WTC11 (cell line): ENCODE data around the gene STAT6. TPM values are rescaled to one million over a fixed set of nuclear protein-coding genes. Genes with fewer than 3 reads are reported as not detected.

Experiments used
- ATAC-seq: fragments of 200-7000 bp; cut with Tn5 transposase; 2 replicates; pipeline ENCODE4 v1.10.0; 2021; ENCODE audit warnings: mild to moderate bottlenecking, moderate library complexity
- CTCF ChIA-PET: fragments of 300-600 bp; sonication (Branson Sonifier 250); formaldehyde crosslinking; loops from one replicate; lab custom pipeline; 2021; ENCODE audit warnings: antibody characterized with exemption; lab: Charles Lee
- POLR2A ChIA-PET: fragments of 350-600 bp; sonication (Branson Sonifier 250); formaldehyde crosslinking; loops from one replicate; lab custom pipeline; 2021; ENCODE audit warnings: antibody characterized with exemption; lab: Charles Lee
- DNase-seq: peaks from one replicate; pipeline ENCODE4 v3.0.0; 2021; ENCODE audit warnings: low spot score
- H3K27ac Mint-ChIP-seq: 2 replicates; pipeline ENCODE4 v1.8.0; 2021; ENCODE audit warnings: mixed read lengths
- H3K27me3 Mint-ChIP-seq: 2 replicates; pipeline ENCODE4 v1.8.0; 2021; ENCODE audit warnings: low read depth, mild to moderate bottlenecking, moderate library complexity, mixed read lengths
- H3K36me3 Mint-ChIP-seq: 2 replicates; pipeline ENCODE4 v1.8.0; 2021; ENCODE audit warnings: mixed read lengths
- H3K4me1 Mint-ChIP-seq: 2 replicates; pipeline ENCODE4 v1.8.0; 2022; ENCODE audit warnings: mixed read lengths
- H3K4me3 Mint-ChIP-seq: 2 replicates; pipeline ENCODE4 v1.8.0; 2021; ENCODE audit warnings: mild to moderate bottlenecking, moderate library complexity, mixed read lengths
- H3K9me3 Mint-ChIP-seq: 2 replicates; pipeline ENCODE4 v1.8.0; 2021; ENCODE audit warnings: mixed read lengths
- CREB1 ChIP-seq: sonication (generic); formaldehyde crosslinking; IDR thresholded peaks from 2 replicates; pipeline ENCODE4 v1.8.0; 2023; ENCODE audit warnings: mild to moderate bottlenecking, missing genetic modification reagents
- EMX1 ChIP-seq: fragments of 250-450 bp; sonication (Bioruptor Pico); IDR thresholded peaks from 2 replicates; pipeline ENCODE4 v1.8.0; 2021; ENCODE audit warnings: mild to moderate bottlenecking
- ETV6 ChIP-seq: sonication (generic); formaldehyde crosslinking; IDR thresholded peaks from 2 replicates; pipeline ENCODE4 v1.8.1; 2022; ENCODE audit warnings: mild to moderate bottlenecking, missing genetic modification reagents
- GABPB1 ChIP-seq: sonication (generic); formaldehyde crosslinking; IDR thresholded peaks from 2 replicates; pipeline ENCODE4 v1.8.1; 2023; ENCODE audit warnings: mild to moderate bottlenecking, missing genetic modification reagents
- HMGA2 ChIP-seq: fragments of 250-450 bp; sonication (Bioruptor Pico); IDR thresholded peaks from 2 replicates; pipeline ENCODE4 v1.4.0; 2021; ENCODE audit warnings: mild to moderate bottlenecking, moderate library complexity
- SMAD4 ChIP-seq: sonication (generic); formaldehyde crosslinking; IDR thresholded peaks from 2 replicates; pipeline ENCODE4 v1.8.0; 2022; ENCODE audit warnings: mild to moderate bottlenecking, missing genetic modification reagents
- SOX15 ChIP-seq: fragments of 250-450 bp; sonication (Bioruptor Pico); IDR thresholded peaks from 2 replicates; pipeline ENCODE4 v1.9.0; 2021; ENCODE audit warnings: mild to moderate bottlenecking
- SP1 ChIP-seq: sonication (generic); formaldehyde crosslinking; conservative IDR thresholded peaks from 2 replicates; pipeline ENCODE4 v1.8.1; 2022; ENCODE audit warnings: missing genetic modification reagents
- TEAD4 ChIP-seq: sonication (generic); formaldehyde crosslinking; IDR thresholded peaks from 2 replicates; pipeline ENCODE4 v1.8.0; 2022; ENCODE audit warnings: mild to moderate bottlenecking, missing genetic modification reagents
- ZBTB21 ChIP-seq: sonication (generic); formaldehyde crosslinking; IDR thresholded peaks from 2 replicates; pipeline ENCODE4 v1.8.1; 2023; ENCODE audit warnings: mild to moderate bottlenecking, missing genetic modification reagents, borderline replicate concordance
- ZNF121 ChIP-seq: sonication (generic); formaldehyde crosslinking; IDR thresholded peaks from 2 replicates; pipeline ENCODE4 v1.8.0; 2023; ENCODE audit warnings: missing genetic modification reagents
- total RNA-seq: library from RNA; stranded (reverse); gene quantifications from 3 replicates; pipeline ENCODE4 v1.2.3, GENCODE V29; 2021
- TF ChIP-seq, protein P1 (sequence below): fragments of 250-450 bp; sonication (Bioruptor Pico); IDR thresholded peaks from 2 replicates; pipeline ENCODE4 v1.8.0; 2021; ENCODE audit warnings: mild to moderate bottlenecking
- TF ChIP-seq, protein P2 (sequence below): sonication (generic); formaldehyde crosslinking; IDR thresholded peaks from 2 replicates; pipeline ENCODE4 v1.8.1; 2022; ENCODE audit warnings: mild to moderate bottlenecking, missing genetic modification reagents, moderate library complexity, borderline replicate concordance
- TF ChIP-seq, protein P3 (sequence below): fragments of 250-450 bp; sonication (Bioruptor Pico); IDR thresholded peaks from 2 replicates; pipeline ENCODE4 v2.1.2; 2022; ENCODE audit warnings: mild to moderate bottlenecking, moderate library complexity
- TF ChIP-seq, protein P4 (sequence below): sonication (generic); formaldehyde crosslinking; conservative IDR thresholded peaks from 2 replicates; pipeline ENCODE4 v1.8.1; 2023; ENCODE audit warnings: mild to moderate bottlenecking, low read depth, missing genetic modification reagents, moderate library complexity
- TF ChIP-seq, protein P5 (sequence below): sonication (generic); formaldehyde crosslinking; IDR thresholded peaks from 2 replicates; pipeline ENCODE4 v1.8.1; 2022; ENCODE audit warnings: mild to moderate bottlenecking, moderate library complexity, missing genetic modification reagents
- TF ChIP-seq, protein P6 (sequence below): fragments of 200-600 bp; IDR thresholded peaks from 2 replicates; pipeline ENCODE4 v1.8.0; 2022; ENCODE audit warnings: antibody characterized with exemption
- TF ChIP-seq, protein P7 (sequence below): sonication (generic); formaldehyde crosslinking; IDR thresholded peaks from 2 replicates; pipeline ENCODE4 v1.8.0; 2023; ENCODE audit warnings: mild to moderate bottlenecking, missing genetic modification reagents
- TF ChIP-seq, protein P8 (sequence below): sonication (generic); formaldehyde crosslinking; IDR thresholded peaks from 2 replicates; pipeline ENCODE4 v1.8.0; 2023; ENCODE audit warnings: missing genetic modification reagents, mild to moderate bottlenecking, borderline replicate concordance

The STAT6 gene
- total RNA-seq, 1 experiment from 2014 or later, result 47.0 TPM

DNA sequence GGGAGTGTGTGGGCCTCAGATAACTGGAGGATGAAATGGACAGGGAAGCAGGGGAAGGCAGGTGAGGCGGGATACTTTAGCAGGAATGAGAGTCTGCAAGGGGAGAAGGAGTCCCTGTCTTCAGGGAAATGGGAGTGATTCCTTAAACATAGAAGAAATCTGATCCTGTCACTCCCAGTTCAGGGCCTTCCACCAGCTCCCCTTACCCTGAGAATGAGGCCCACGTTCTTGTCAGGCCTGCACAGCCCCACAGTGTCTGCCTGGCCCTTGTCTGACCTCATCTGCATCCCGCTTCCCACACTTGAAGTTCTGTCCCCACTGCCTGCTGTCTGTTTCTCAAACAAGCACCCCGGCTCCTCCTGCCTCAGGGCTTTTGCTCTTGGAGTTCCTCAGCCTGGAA, 48.9 kb upstream of the STAT6 start:
- Mint-ChIP-seq H3K4me1 (no peaks in the 10 kb centered on the region), H3K27me3 (no peaks in the 10 kb centered on the region), H3K27ac (no peak overlapping the region), H3K36me3 (peaks cover 71% of the 10 kb centered on the region), H3K4me3 (no peak overlapping the region), H3K9me3 (no peaks in the 10 kb centered on the region)
- CTCF ChIA-PET, result no interaction called here
- no peak for DNase-seq
- no peak for TF ChIP-seq GABPB1 (CRISPR knock-in tag)
- no peak for TF ChIP-seq SOX15 (CRISPR knock-in tag)
- TF ChIP-seq, protein P1, sequence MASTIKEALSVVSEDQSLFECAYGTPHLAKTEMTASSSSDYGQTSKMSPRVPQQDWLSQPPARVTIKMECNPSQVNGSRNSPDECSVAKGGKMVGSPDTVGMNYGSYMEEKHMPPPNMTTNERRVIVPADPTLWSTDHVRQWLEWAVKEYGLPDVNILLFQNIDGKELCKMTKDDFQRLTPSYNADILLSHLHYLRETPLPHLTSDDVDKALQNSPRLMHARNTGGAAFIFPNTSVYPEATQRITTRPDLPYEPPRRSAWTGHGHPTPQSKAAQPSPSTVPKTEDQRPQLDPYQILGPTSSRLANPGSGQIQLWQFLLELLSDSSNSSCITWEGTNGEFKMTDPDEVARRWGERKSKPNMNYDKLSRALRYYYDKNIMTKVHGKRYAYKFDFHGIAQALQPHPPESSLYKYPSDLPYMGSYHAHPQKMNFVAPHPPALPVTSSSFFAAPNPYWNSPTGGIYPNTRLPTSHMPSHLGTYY (CRISPR knock-in tag), result no peak
- no peak for TF ChIP-seq ZBTB21 (CRISPR knock-in tag)
- TF ChIP-seq TEAD4 (CRISPR knock-in tag), result no peak
- TF ChIP-seq, protein P2, sequence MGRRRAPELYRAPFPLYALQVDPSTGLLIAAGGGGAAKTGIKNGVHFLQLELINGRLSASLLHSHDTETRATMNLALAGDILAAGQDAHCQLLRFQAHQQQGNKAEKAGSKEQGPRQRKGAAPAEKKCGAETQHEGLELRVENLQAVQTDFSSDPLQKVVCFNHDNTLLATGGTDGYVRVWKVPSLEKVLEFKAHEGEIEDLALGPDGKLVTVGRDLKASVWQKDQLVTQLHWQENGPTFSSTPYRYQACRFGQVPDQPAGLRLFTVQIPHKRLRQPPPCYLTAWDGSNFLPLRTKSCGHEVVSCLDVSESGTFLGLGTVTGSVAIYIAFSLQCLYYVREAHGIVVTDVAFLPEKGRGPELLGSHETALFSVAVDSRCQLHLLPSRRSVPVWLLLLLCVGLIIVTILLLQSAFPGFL, result no peak
- TF ChIP-seq, protein P3, sequence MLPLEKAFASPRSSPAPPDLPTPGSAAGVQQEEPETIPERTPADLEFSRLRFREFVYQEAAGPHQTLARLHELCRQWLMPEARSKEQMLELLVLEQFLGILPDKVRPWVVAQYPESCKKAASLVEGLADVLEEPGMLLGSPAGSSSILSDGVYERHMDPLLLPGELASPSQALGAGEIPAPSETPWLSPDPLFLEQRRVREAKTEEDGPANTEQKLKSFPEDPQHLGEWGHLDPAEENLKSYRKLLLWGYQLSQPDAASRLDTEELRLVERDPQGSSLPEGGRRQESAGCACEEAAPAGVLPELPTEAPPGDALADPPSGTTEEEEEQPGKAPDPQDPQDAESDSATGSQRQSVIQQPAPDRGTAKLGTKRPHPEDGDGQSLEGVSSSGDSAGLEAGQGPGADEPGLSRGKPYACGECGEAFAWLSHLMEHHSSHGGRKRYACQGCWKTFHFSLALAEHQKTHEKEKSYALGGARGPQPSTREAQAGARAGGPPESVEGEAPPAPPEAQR (CRISPR knock-in tag), result no peak
- TF ChIP-seq, protein P4, sequence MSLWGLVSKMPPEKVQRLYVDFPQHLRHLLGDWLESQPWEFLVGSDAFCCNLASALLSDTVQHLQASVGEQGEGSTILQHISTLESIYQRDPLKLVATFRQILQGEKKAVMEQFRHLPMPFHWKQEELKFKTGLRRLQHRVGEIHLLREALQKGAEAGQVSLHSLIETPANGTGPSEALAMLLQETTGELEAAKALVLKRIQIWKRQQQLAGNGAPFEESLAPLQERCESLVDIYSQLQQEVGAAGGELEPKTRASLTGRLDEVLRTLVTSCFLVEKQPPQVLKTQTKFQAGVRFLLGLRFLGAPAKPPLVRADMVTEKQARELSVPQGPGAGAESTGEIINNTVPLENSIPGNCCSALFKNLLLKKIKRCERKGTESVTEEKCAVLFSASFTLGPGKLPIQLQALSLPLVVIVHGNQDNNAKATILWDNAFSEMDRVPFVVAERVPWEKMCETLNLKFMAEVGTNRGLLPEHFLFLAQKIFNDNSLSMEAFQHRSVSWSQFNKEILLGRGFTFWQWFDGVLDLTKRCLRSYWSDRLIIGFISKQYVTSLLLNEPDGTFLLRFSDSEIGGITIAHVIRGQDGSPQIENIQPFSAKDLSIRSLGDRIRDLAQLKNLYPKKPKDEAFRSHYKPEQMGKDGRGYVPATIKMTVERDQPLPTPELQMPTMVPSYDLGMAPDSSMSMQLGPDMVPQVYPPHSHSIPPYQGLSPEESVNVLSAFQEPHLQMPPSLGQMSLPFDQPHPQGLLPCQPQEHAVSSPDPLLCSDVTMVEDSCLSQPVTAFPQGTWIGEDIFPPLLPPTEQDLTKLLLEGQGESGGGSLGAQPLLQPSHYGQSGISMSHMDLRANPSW, result no peak
- TF ChIP-seq SP1 (CRISPR knock-in tag), result no peak
- no peak for TF ChIP-seq ZNF121 (CRISPR knock-in tag)
- no peak for TF ChIP-seq ETV6 (CRISPR knock-in tag)
- TF ChIP-seq, protein P5, sequence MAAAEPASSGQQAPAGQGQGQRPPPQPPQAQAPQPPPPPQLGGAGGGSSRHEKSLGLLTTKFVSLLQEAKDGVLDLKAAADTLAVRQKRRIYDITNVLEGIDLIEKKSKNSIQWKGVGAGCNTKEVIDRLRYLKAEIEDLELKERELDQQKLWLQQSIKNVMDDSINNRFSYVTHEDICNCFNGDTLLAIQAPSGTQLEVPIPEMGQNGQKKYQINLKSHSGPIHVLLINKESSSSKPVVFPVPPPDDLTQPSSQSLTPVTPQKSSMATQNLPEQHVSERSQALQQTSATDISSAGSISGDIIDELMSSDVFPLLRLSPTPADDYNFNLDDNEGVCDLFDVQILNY (CRISPR knock-in tag), result no peak
- ATAC-seq, result no peak
- POLR2A ChIA-PET, result no interaction called here

DNA sequence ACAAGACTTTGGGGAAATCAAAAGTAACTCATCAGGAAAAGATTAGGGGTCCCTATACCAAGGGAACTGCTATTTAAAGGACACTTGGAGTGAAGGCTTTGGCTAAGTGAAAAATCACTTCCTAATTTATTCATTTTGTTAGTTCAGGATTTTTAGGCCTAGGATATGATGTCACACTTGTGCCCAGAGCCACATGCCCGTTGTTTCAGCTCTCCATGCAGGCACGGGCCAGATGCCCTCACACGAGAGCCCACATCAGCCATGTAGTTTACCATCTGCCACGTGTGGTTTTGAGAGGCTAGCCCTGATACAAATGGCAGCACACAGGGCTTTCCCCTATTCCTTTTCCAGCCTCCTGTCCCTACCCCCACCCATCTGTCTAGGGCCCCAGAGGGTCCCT, 48.1 kb upstream of the STAT6 start:
- TF ChIP-seq SMAD4 (CRISPR knock-in tag) (no peak), TEAD4 (CRISPR knock-in tag) (no peak), HMGA2 (CRISPR knock-in tag) (no peak), SOX15 (CRISPR knock-in tag) (no peak), CREB1 (CRISPR knock-in tag) (no peak), EMX1 (CRISPR knock-in tag) (no peak)
- TF ChIP-seq, protein P6, sequence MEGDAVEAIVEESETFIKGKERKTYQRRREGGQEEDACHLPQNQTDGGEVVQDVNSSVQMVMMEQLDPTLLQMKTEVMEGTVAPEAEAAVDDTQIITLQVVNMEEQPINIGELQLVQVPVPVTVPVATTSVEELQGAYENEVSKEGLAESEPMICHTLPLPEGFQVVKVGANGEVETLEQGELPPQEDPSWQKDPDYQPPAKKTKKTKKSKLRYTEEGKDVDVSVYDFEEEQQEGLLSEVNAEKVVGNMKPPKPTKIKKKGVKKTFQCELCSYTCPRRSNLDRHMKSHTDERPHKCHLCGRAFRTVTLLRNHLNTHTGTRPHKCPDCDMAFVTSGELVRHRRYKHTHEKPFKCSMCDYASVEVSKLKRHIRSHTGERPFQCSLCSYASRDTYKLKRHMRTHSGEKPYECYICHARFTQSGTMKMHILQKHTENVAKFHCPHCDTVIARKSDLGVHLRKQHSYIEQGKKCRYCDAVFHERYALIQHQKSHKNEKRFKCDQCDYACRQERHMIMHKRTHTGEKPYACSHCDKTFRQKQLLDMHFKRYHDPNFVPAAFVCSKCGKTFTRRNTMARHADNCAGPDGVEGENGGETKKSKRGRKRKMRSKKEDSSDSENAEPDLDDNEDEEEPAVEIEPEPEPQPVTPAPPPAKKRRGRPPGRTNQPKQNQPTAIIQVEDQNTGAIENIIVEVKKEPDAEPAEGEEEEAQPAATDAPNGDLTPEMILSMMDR, result no peak
- TF ChIP-seq, protein P7, sequence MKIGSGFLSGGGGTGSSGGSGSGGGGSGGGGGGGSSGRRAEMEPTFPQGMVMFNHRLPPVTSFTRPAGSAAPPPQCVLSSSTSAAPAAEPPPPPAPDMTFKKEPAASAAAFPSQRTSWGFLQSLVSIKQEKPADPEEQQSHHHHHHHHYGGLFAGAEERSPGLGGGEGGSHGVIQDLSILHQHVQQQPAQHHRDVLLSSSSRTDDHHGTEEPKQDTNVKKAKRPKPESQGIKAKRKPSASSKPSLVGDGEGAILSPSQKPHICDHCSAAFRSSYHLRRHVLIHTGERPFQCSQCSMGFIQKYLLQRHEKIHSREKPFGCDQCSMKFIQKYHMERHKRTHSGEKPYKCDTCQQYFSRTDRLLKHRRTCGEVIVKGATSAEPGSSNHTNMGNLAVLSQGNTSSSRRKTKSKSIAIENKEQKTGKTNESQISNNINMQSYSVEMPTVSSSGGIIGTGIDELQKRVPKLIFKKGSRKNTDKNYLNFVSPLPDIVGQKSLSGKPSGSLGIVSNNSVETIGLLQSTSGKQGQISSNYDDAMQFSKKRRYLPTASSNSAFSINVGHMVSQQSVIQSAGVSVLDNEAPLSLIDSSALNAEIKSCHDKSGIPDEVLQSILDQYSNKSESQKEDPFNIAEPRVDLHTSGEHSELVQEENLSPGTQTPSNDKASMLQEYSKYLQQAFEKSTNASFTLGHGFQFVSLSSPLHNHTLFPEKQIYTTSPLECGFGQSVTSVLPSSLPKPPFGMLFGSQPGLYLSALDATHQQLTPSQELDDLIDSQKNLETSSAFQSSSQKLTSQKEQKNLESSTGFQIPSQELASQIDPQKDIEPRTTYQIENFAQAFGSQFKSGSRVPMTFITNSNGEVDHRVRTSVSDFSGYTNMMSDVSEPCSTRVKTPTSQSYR (CRISPR knock-in tag), result no peak
- TF ChIP-seq, protein P8, sequence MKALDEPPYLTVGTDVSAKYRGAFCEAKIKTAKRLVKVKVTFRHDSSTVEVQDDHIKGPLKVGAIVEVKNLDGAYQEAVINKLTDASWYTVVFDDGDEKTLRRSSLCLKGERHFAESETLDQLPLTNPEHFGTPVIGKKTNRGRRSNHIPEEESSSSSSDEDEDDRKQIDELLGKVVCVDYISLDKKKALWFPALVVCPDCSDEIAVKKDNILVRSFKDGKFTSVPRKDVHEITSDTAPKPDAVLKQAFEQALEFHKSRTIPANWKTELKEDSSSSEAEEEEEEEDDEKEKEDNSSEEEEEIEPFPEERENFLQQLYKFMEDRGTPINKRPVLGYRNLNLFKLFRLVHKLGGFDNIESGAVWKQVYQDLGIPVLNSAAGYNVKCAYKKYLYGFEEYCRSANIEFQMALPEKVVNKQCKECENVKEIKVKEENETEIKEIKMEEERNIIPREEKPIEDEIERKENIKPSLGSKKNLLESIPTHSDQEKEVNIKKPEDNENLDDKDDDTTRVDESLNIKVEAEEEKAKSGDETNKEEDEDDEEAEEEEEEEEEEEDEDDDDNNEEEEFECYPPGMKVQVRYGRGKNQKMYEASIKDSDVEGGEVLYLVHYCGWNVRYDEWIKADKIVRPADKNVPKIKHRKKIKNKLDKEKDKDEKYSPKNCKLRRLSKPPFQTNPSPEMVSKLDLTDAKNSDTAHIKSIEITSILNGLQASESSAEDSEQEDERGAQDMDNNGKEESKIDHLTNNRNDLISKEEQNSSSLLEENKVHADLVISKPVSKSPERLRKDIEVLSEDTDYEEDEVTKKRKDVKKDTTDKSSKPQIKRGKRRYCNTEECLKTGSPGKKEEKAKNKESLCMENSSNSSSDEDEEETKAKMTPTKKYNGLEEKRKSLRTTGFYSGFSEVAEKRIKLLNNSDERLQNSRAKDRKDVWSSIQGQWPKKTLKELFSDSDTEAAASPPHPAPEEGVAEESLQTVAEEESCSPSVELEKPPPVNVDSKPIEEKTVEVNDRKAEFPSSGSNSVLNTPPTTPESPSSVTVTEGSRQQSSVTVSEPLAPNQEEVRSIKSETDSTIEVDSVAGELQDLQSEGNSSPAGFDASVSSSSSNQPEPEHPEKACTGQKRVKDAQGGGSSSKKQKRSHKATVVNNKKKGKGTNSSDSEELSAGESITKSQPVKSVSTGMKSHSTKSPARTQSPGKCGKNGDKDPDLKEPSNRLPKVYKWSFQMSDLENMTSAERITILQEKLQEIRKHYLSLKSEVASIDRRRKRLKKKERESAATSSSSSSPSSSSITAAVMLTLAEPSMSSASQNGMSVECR (CRISPR knock-in tag), result no peak
- TF ChIP-seq, all 79 proteins: peak for 0
- Mint-ChIP-seq H3K9me3 (no peaks in the 10 kb centered on the region), H3K27me3 (no peaks in the 10 kb centered on the region), H3K27ac (no peak overlapping the region), H3K4me3 (no peak overlapping the region), H3K4me1 (no peaks in the 10 kb centered on the region), H3K36me3 (peaks cover 71% of the 10 kb centered on the region)
- ATAC-seq (no peak), DNase-seq (no peak)
- ChIA-PET CTCF (no interaction called here), POLR2A (no interaction called here)
